GM12878 (cell line): ENCODE data around the gene DHCR7. TPM values are rescaled to one million over a fixed set of nuclear protein-coding genes. Genes with fewer than 3 reads are reported as not detected.

Experiments
- CEBPB ChIP-seq, 2 experiments: fragments of 150-350 bp in 1 of 2; IDR thresholded peaks; 2 replicates each; pipeline ENCODE4 v1.6.1; 2012 to 2014; ENCODE audit warnings: low read depth in 2 of 2, low read length in 2 of 2, borderline replicate concordance in 1 of 2, inconsistent platforms in 1 of 2
- CHD4 ChIP-seq: fragments of 200-600 bp; sonication (generic); IDR thresholded peaks from 2 replicates; pipeline ENCODE4 v1.6.1; 2016; ENCODE audit warnings: mild to moderate bottlenecking
- FOS ChIP-seq: IDR thresholded peaks from 3 replicates; pipeline ENCODE4 v1.6.1; 2011; ENCODE audit warnings: borderline replicate concordance; ENCODE audit not compliant: insufficient read length; ENCODE audit errors: extremely low read depth
- HDAC6 ChIP-seq: fragments of 200-600 bp; sonication (generic); IDR thresholded peaks from one replicate; pipeline ENCODE4 v1.8.0; 2017; ENCODE audit warnings: antibody characterized with exemption; ENCODE audit not compliant: unreplicated experiment
- JUND ChIP-seq: IDR thresholded peaks from 2 replicates; pipeline ENCODE4 v1.6.1; 2012; ENCODE audit warnings: low read depth, mild to moderate bottlenecking, low read length, improper control_type of control experiment, moderate library complexity
- MEF2A ChIP-seq: IDR thresholded peaks from 2 replicates; pipeline ENCODE4 v1.6.1; 2011; ENCODE audit warnings: low read depth, mild to moderate bottlenecking, low read length, moderate library complexity; ENCODE audit not compliant: insufficient read depth
- MYB ChIP-seq: fragments of 150-350 bp; IDR thresholded peaks from 2 replicates; pipeline ENCODE4 v1.6.1; 2014; ENCODE audit warnings: mild to moderate bottlenecking, low read depth, low read length, borderline replicate concordance
- NFXL1 ChIP-seq: fragments of 450-650 bp; IDR thresholded peaks from 2 replicates; pipeline ENCODE4 v1.6.1; 2017; ENCODE audit warnings: antibody characterized with exemption, mild to moderate bottlenecking, borderline replicate concordance
- NR2C2 ChIP-seq: IDR thresholded peaks from 2 replicates; pipeline ENCODE4 v1.6.1; 2011; ENCODE audit warnings: borderline replicate concordance, low read depth; ENCODE audit not compliant: control insufficient read depth, insufficient read length
- PAX5 ChIP-seq: IDR thresholded peaks from 2 replicates; pipeline ENCODE4 v1.6.1; 2011; ENCODE audit warnings: low read depth, low read length, borderline replicate concordance
- POLR2AphosphoS2 ChIP-seq: IDR thresholded peaks from 2 replicates; pipeline ENCODE4 v1.6.1; 2011; ENCODE audit warnings: low read depth, mild to moderate bottlenecking, low read length, improper control_type of control experiment, moderate library complexity
- RAD51 ChIP-seq: fragments of 450-650 bp; IDR thresholded peaks from 2 replicates; pipeline ENCODE4 v1.6.1; 2016; ENCODE audit warnings: moderate library complexity, mild to moderate bottlenecking, inconsistent platforms
- RB1 ChIP-seq: fragments of 450-650 bp; formaldehyde crosslinking; IDR thresholded peaks from 2 replicates; pipeline ENCODE4 v1.6.1; 2017; ENCODE audit warnings: mild to moderate bottlenecking, borderline replicate concordance
- RBBP5 ChIP-seq: fragments of 200-600 bp; sonication (generic); conservative IDR thresholded peaks from 2 replicates; pipeline ENCODE4 v1.6.1; 2016
- RCOR1 ChIP-seq: conservative IDR thresholded peaks from 2 replicates; pipeline ENCODE4 v1.6.1; 2012; ENCODE audit warnings: low read depth, low read length, improper control_type of control experiment
- RELA ChIP-seq: fragments of 450-650 bp; IDR thresholded peaks from 2 replicates; pipeline ENCODE4 v1.8.0; 2014; ENCODE audit warnings: borderline replicate concordance; ENCODE audit not compliant: partially characterized antibody
- SMAD5 ChIP-seq: IDR thresholded peaks from 2 replicates; pipeline ENCODE4 v1.6.1; 2016; ENCODE audit warnings: antibody characterized with exemption, low read depth
- SREBF2 ChIP-seq: IDR thresholded peaks from 2 replicates; pipeline ENCODE4 v1.6.1; 2012; ENCODE audit warnings: mild to moderate bottlenecking, low read length
- TBL1XR1 ChIP-seq: IDR thresholded peaks from 2 replicates; pipeline ENCODE4 v1.6.1; 2012; ENCODE audit warnings: low read depth, low read length, improper control_type of control experiment
- TCF12 ChIP-seq: IDR thresholded peaks from 2 replicates; pipeline ENCODE4 v1.6.1; 2011; ENCODE audit warnings: low read depth, mild to moderate bottlenecking, low read length
- polyA plus RNA-seq, 11 experiments: library from polyadenylated mRNA; depleted of rRNA in 4 of 11; unstranded in 6 of 11; stranded (reverse) in 5 of 11; fragments of >200 nt; fragmentation: Nextera tagmentation in 4 of 11; fragmentation: Illumina TruSeq in 1 of 11; extraction: Ambion mirVana in 4 of 11; extraction: Trizol in 1 of 11; gene quantifications; 1 replicate in 1 of 11; 2 replicates in 10 of 11; pipeline versions ENCODE4 v1.2.1 to v1.2.3, GENCODE V29; 2011 to 2016; ENCODE audit warnings: inconsistent platforms in 2 of 11, missing spikeins in 2 of 11, low read depth in 1 of 11
- total RNA-seq, 4 experiments: library from RNA; depleted of rRNA in 3 of 4; stranded (reverse); fragments of >200 nt in 3 of 4; fragmentation: Illumina TruSeq in 1 of 4; extraction: Trizol in 1 of 4; gene quantifications; 2 replicates each; pipeline versions ENCODE4 v1.2.1 to v1.2.3, GENCODE V29; 2013 to 2021
- TF ChIP-seq, protein P1 (sequence below): fragments of 450-650 bp; formaldehyde crosslinking; IDR thresholded peaks from 2 replicates; pipeline ENCODE4 v1.4.0; 2022; ENCODE audit warnings: mild to moderate bottlenecking, moderate library complexity
- TF ChIP-seq, protein P2 (sequence below): IDR thresholded peaks from 2 replicates; pipeline ENCODE4 v1.6.1; 2011; ENCODE audit warnings: low read depth, low read length, improper control_type of control experiment, borderline replicate concordance
- TF ChIP-seq, protein P3 (sequence below): IDR thresholded peaks from 2 replicates; pipeline ENCODE4 v1.6.1; 2012; ENCODE audit warnings: mild to moderate bottlenecking, low read depth, low read length

Gene DHCR7
- total and polyA plus RNA-seq, 10 of the 15 experiments (the other 5 are each of a cell fraction or from before 2014, with no cell fraction given): 4.2 to 115 (median 57.8) TPM

DNA sequence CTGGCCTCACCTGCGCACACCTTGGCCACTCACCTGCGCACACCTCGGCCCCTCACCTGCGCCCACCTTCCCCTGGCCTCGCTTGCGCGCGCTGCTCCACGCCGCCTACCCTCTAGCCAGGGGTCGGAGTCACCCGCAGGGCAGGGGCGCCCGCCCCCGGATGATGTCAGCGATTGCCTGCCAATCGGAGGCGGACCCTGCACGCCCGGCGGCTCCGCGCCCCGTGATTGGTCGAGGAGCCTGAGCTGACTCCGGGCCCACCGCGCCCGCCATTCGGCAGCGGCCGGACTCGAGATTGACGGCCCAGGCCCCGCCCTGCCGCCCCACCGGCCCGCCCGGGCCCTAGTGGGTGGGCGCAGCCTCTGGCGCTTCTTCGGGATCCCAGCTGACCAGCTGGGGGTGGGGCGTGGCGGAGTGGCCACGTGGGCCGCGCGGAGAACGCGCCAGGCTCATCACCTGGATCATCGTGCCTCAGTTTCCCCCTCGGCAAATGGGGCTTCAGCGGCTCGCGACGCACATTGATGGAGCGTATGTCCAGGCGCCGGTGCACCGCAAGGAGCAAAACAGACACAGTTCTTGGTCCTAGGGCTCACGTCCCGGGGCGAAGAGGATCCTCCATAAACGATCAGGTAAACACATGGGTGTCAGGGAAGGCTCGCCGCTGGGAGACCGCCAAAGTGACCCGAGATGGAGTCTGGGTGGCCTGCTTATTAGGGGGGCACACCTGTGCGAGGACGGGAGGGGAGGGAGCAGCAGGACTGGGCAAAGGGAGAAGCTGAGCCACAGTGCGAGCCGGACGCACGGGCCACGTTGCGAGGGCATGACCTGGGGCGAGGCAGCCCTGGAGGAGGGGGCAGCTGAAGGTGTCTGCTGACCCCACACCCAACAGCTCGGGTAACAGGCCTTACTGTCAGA, at the start of gene DHCR7 (continued):
- TF ChIP-seq, protein P1, sequence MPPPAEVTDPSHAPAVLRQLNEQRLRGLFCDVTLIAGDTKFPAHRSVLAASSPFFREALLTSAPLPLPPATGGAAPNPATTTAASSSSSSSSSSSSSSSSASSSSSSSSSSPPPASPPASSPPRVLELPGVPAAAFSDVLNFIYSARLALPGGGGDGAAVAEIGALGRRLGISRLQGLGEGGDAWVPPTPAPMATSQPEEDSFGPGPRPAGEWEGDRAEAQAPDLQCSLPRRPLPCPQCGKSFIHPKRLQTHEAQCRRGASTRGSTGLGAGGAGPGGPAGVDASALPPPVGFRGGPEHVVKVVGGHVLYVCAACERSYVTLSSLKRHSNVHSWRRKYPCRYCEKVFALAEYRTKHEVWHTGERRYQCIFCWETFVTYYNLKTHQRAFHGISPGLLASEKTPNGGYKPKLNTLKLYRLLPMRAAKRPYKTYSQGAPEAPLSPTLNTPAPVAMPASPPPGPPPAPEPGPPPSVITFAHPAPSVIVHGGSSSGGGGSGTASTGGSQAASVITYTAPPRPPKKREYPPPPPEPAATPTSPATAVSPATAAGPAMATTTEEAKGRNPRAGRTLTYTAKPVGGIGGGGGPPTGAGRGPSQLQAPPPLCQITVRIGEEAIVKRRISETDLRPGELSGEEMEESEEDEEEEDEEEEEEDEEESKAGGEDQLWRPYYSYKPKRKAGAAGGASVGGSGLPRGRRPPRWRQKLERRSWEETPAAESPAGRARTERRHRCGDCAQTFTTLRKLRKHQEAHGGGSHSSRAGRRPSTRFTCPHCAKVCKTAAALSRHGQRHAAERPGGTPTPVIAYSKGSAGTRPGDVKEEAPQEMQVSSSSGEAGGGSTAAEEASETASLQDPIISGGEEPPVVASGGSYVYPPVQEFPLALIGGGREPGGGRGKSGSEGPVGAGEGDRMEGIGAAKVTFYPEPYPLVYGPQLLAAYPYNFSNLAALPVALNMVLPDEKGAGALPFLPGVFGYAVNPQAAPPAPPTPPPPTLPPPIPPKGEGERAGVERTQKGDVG (CRISPR knock-in tag): no peak
- TF ChIP-seq RAD51 (peak; percentile 79), POLR2AphosphoS2 (no peak), RB1 (no peak), FOS (peak; percentile 77), PAX5 (0 out of 2 replicates have a peak, but pooled peaks have one; percentile 4), CHD4 (no peak), JUND (no peak), NR2C2 (no peak), TCF12 (0 out of 2 replicates have a peak, but pooled peaks have one; percentile 11), MEF2A (no peak), HDAC6 (no peak), NFXL1 (no peak), RCOR1 (no peak; the same call in 1 of the 2 replicates), MYB (no peak), TBL1XR1 (no peak), CEBPB (IDR thresholded peaks at IDR 0.05; ENCODE audit: borderline replicate concordance in 1 of 2, low read depth in 2 of 2, low read length in 2 of 2) (no peak), RBBP5 (no peak), RELA (no peak), SREBF2 (no peak; the same call in 1 of the 2 replicates), SMAD5 (no peak)
- TF ChIP-seq, protein P2, sequence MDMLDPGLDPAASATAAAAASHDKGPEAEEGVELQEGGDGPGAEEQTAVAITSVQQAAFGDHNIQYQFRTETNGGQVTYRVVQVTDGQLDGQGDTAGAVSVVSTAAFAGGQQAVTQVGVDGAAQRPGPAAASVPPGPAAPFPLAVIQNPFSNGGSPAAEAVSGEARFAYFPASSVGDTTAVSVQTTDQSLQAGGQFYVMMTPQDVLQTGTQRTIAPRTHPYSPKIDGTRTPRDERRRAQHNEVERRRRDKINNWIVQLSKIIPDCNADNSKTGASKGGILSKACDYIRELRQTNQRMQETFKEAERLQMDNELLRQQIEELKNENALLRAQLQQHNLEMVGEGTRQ: peak; percentile 58
- TF ChIP-seq, protein P3, sequence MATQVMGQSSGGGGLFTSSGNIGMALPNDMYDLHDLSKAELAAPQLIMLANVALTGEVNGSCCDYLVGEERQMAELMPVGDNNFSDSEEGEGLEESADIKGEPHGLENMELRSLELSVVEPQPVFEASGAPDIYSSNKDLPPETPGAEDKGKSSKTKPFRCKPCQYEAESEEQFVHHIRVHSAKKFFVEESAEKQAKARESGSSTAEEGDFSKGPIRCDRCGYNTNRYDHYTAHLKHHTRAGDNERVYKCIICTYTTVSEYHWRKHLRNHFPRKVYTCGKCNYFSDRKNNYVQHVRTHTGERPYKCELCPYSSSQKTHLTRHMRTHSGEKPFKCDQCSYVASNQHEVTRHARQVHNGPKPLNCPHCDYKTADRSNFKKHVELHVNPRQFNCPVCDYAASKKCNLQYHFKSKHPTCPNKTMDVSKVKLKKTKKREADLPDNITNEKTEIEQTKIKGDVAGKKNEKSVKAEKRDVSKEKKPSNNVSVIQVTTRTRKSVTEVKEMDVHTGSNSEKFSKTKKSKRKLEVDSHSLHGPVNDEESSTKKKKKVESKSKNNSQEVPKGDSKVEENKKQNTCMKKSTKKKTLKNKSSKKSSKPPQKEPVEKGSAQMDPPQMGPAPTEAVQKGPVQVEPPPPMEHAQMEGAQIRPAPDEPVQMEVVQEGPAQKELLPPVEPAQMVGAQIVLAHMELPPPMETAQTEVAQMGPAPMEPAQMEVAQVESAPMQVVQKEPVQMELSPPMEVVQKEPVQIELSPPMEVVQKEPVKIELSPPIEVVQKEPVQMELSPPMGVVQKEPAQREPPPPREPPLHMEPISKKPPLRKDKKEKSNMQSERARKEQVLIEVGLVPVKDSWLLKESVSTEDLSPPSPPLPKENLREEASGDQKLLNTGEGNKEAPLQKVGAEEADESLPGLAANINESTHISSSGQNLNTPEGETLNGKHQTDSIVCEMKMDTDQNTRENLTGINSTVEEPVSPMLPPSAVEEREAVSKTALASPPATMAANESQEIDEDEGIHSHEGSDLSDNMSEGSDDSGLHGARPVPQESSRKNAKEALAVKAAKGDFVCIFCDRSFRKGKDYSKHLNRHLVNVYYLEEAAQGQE: no peak
